B cell (primary cell): ENCODE results near the gene ZDHHC18. TPM values are rescaled to one million over a fixed set of nuclear protein-coding genes. Genes with fewer than 3 reads are reported as not detected.

Experiments used
- ATAC-seq: fragments of 200-7000 bp; cut with Tn5 transposase; one replicate; pipeline ENCODE4 v1.10.0; 2021; ENCODE audit warnings: low read depth, mild to moderate bottlenecking, moderate number of reproducible peaks, moderate library complexity
- CTCF ChIA-PET: fragments of 350-600 bp; sonication (Branson Sonifier 250); formaldehyde crosslinking; loops from one replicate; lab custom pipeline; 2021; ENCODE audit warnings: antibody characterized with exemption, inconsistent platforms; lab: Charles Lee
- POLR2A ChIA-PET: fragments of 350-600 bp; sonication (Branson Sonifier 250); formaldehyde crosslinking; loops from one replicate; lab custom pipeline; 2021; ENCODE audit warnings: antibody characterized with exemption; lab: Charles Lee
- DNase-seq: peaks from one replicate; pipeline ENCODE4 v3.0.0; 2013
- H2AFZ ChIP-seq: 2 replicates; pipeline ENCODE4 v1.6.1; 2012; ENCODE audit warnings: mild to moderate bottlenecking, low read depth, low read length; ENCODE audit not compliant: insufficient read depth, poor library complexity, severe bottlenecking
- H3K27ac ChIP-seq, 2 donors: 1 replicate in 1 of 2; 2 replicates in 1 of 2; pipeline ENCODE4 v1.5.1; 2012 to 2013; ENCODE audit warnings: low read length in 2 of 2, mild to moderate bottlenecking in 2 of 2, moderate library complexity in 1 of 2
- H3K27me3 ChIP-seq, 4 experiments: fragments of 200-600 bp in 1 of 4; sonication (generic) in 1 of 4; replicated peaks in 1 of 4; 1 replicate in 2 of 4; 2 replicates in 2 of 4; pipeline versions ENCODE4 v1.6.1 to v1.7.0; 2013 to 2016; ENCODE audit warnings: low read length in 3 of 4, mild to moderate bottlenecking in 2 of 4, mixed read lengths in 1 of 4, moderate library complexity in 1 of 4; ENCODE audit not compliant: insufficient read depth in 4 of 4, control insufficient read depth in 3 of 4; ENCODE audit errors: control extremely low read depth in 1 of 4
- H3K36me3 ChIP-seq, 2 experiments: replicated peaks in 1 of 2; 1 replicate in 1 of 2; 2 replicates in 1 of 2; pipeline versions ENCODE4 v1.6.1 to v1.7.1; 2013; ENCODE audit warnings: low read length in 1 of 2; ENCODE audit not compliant: insufficient read depth in 2 of 2, control insufficient read depth in 1 of 2; ENCODE audit errors: control extremely low read depth in 1 of 2, extremely low read depth in 1 of 2
- H3K4me1 ChIP-seq, 2 donors: fragments of 200-600 bp in 1 of 2; sonication (generic) in 1 of 2; 1 replicate in 1 of 2; 2 replicates in 1 of 2; pipeline versions ENCODE4 v1.5.1 to v1.6.1; 2013 to 2017; ENCODE audit warnings: low read length in 2 of 2; ENCODE audit not compliant: control insufficient read depth in 2 of 2, insufficient read depth in 2 of 2
- H3K4me2 ChIP-seq: replicated peaks from 2 replicates; pipeline ENCODE3; 2012; ENCODE audit warnings: mild to moderate bottlenecking, low read depth, low read length; ENCODE audit not compliant: poor library complexity, severe bottlenecking
- H3K4me3 ChIP-seq, 5 experiments: fragments of 200-600 bp in 1 of 5; sonication (generic) in 1 of 5; 1 replicate in 3 of 5; 2 replicates in 2 of 5; pipeline versions ENCODE4 v1.5.1 to v1.7.0; 2011 to 2016; ENCODE audit warnings: low read length in 4 of 5, mild to moderate bottlenecking in 4 of 5, low read depth in 2 of 5, control low read depth in 1 of 5, moderate library complexity in 1 of 5; ENCODE audit not compliant: insufficient read depth in 1 of 5; ENCODE audit errors: control extremely low read depth in 1 of 5, extremely low read depth in 1 of 5
- H3K79me2 ChIP-seq: fragments of 200-600 bp; sonication (generic); one replicate; pipeline ENCODE4 v1.6.0; 2016; ENCODE audit warnings: low read length; ENCODE audit not compliant: control insufficient read depth, insufficient read depth
- H3K9ac ChIP-seq: fragments of 200-600 bp; sonication (generic); 2 replicates; pipeline ENCODE4 v1.6.1; 2017; ENCODE audit warnings: mild to moderate bottlenecking, low read length, moderate library complexity
- H3K9me3 ChIP-seq, 3 donors: one replicate each; pipeline versions ENCODE4 v1.6.1 to v1.7.1; 2013; ENCODE audit warnings: low read length in 2 of 3; ENCODE audit not compliant: control insufficient read depth in 2 of 3, insufficient read depth in 1 of 3; ENCODE audit errors: control extremely low read depth in 1 of 3
- H4K20me1 ChIP-seq: 2 replicates; pipeline ENCODE4 v1.6.0; 2012; ENCODE audit warnings: mild to moderate bottlenecking, low read length; ENCODE audit not compliant: insufficient read depth, control insufficient read depth, poor library complexity, severe bottlenecking
- H3K27ac Mint-ChIP-seq: one replicate; pipeline ENCODE4 v1.8.0; 2021; ENCODE audit warnings: mixed read lengths
- H3K27me3 Mint-ChIP-seq: one replicate; pipeline ENCODE4 v1.8.0; 2021; ENCODE audit warnings: mixed read lengths
- H3K4me1 Mint-ChIP-seq: one replicate; pipeline ENCODE4 v1.8.0; 2021; ENCODE audit warnings: mixed read lengths
- H3K4me3 Mint-ChIP-seq: one replicate; pipeline ENCODE4 v1.8.0; 2021; ENCODE audit warnings: mixed read lengths
- H3K9me3 Mint-ChIP-seq: one replicate; pipeline ENCODE4 v1.8.0; 2022; ENCODE audit warnings: mixed read lengths; ENCODE audit not compliant: insufficient read depth
- EZH2 ChIP-seq: IDR thresholded peaks from 2 replicates; pipeline ENCODE4 v1.6.1; 2012; ENCODE audit warnings: borderline replicate concordance, low read depth, mild to moderate bottlenecking, moderate library complexity, low read length; ENCODE audit not compliant: insufficient read depth, poor library complexity, severe bottlenecking
- WGBS: methylation state at CpG from one replicate; pipeline ENCODE4 v1.1.5; 2013; ENCODE audit warnings: missing lambda C conversion rate; ENCODE audit not compliant: insufficient coverage; 5-methylcytosine and 5-hydroxymethylcytosine counted together
- intact Hi-C: fragments of 100-400 bp; cut with micrococcal nuclease; formaldehyde crosslinking; loops from one replicate; pipeline ENCODE4 v1.10.0; 2022
- polyA plus RNA-seq: library from polyadenylated mRNA; depleted of rRNA; stranded (reverse); fragments of >200 nt; gene quantifications from 2 replicates; pipeline ENCODE4 v1.2.3, GENCODE V29; 2012
- total RNA-seq, 2 donors: library from RNA; stranded (reverse); fragments of 120-200 nt in 1 of 2; gene quantifications; 1 replicate in 1 of 2; 2 replicates in 1 of 2; pipeline versions ENCODE4 v1.2.3 to v1.2.4, GENCODE V29; 2013 to 2022
- TF ChIP-seq, protein P1 (sequence below): fragments of 200-600 bp; IDR thresholded peaks from one replicate; pipeline ENCODE4 v1.8.0; 2022; ENCODE audit warnings: antibody characterized with exemption, mild to moderate bottlenecking

Gene ZDHHC18
- total and polyA plus RNA-seq, 2 donors (not counting 1 experiment from before 2014, with no cell fraction given): 25.8 to 30.8 TPM

DNA sequence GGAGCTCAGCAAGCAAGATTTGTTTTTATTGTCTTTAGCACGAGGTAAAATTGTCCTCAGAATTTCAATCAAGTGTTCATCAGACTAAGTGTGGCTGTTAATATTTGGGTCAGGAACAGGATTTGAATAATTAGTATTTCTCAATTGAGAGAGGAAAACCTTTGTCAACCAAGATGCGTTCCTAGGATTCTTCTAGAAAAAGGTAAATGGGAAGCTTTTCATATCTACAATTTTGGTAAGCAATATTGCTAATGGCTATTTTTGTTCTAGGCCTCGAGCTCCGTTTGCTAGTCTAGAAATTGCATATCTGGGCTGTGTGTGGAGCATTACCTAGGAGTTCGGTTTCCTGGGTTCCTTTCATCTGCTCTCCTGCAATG lies 42.9 kb upstream of the ZDHHC18 start:
- peaks cover 0 to 25% of the 10 kb centered on the region in 2 experiments for H3K36me3 ChIP-seq
- Mint-ChIP-seq H3K27ac (peak overlapping the region; percentile 38), H3K27me3 (no peaks in the 10 kb centered on the region), H3K4me3 (no peak overlapping the region), H3K9me3 (no peaks in the 10 kb centered on the region), H3K4me1 (peaks cover 42% of the 10 kb centered on the region)
- peak overlapping the region in 1 of 2 donors; percentile 86 for H3K27ac ChIP-seq
- H2AFZ ChIP-seq: no peak overlapping the region
- intact Hi-C loops: no loop called here
- H4K20me1 ChIP-seq: peaks cover 9% of the 10 kb centered on the region
- no peaks in the 10 kb centered on the region for H3K9me3 ChIP-seq
- POLR2A ChIA-PET: no interaction called here
- 96% methylated on average over 4 of the region's 5 CpGs for WGBS
- ATAC-seq (no peak), DNase-seq (no peak)
- H3K79me2 ChIP-seq: peaks cover 6% of the 10 kb centered on the region
- H3K4me2 ChIP-seq: no peak overlapping the region
- CTCF ChIA-PET: interaction anchor here (1.2 to 10.1 kb wide), 3 partner anchors 37 to 181 kb away, joined by 3 to 479 read pairs (median 130); no protein-coding TSS in a partner anchor
- no peak overlapping the region for H3K9ac ChIP-seq
- H3K4me3 ChIP-seq: no peak overlapping the region
- TF ChIP-seq, protein P1, sequence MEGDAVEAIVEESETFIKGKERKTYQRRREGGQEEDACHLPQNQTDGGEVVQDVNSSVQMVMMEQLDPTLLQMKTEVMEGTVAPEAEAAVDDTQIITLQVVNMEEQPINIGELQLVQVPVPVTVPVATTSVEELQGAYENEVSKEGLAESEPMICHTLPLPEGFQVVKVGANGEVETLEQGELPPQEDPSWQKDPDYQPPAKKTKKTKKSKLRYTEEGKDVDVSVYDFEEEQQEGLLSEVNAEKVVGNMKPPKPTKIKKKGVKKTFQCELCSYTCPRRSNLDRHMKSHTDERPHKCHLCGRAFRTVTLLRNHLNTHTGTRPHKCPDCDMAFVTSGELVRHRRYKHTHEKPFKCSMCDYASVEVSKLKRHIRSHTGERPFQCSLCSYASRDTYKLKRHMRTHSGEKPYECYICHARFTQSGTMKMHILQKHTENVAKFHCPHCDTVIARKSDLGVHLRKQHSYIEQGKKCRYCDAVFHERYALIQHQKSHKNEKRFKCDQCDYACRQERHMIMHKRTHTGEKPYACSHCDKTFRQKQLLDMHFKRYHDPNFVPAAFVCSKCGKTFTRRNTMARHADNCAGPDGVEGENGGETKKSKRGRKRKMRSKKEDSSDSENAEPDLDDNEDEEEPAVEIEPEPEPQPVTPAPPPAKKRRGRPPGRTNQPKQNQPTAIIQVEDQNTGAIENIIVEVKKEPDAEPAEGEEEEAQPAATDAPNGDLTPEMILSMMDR: no peak
- no peak for TF ChIP-seq EZH2
- no peaks in the 10 kb centered on the region for H3K27me3 ChIP-seq
- peaks cover 27 to 40% of the 10 kb centered on the region in 2 donors for H3K4me1 ChIP-seq

DNA sequence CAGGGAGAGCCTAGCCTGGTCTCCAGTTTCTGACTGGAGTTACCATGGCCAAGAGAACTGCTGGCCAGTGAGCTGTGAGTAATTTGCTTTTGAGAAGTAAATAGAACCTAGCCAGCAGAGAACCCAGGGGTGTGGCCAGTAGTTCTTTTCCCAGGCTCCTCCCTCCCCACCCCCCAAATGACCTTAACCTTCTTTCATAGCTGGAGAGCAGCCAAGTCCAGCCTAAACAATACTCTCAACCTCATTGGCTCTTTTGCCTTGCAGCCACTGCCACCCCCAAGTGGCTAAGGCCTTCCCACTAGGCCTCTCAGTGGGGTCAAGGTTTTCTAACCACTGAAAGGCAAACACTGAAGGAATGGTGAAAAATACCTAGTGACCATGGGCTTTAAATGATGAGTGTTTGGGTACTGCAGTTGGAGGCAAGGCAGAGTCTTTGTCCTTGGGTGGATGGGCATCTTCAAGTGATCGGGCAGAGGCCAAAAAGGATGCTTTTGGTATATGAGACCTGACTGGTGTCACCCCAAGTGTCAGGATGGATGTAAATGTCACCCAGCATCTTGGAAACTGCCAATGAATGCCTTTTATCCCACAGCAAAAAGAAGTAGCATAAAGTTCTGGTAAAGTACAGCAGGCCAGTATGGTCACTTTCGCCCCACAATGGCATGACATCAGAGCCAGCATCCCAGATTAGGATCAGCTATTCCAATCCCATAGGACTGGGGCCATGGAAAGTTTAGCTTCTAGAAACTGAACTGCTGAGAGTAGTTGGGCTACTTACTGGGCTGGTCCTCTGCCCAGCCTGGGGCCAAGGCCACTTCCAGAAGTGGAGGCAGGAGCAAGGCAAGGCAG lies 42.2 kb upstream of the ZDHHC18 start:
- Mint-ChIP-seq H3K4me3 (no peak overlapping the region), H3K9me3 (no peaks in the 10 kb centered on the region)

More for the DNA sequence above, 42.2 kb upstream of the ZDHHC18 start:
- H3K27ac ChIP-seq: peak overlapping the region in 1 of 2 donors; percentile 86
- no peaks in the 10 kb centered on the region for H3K9me3 ChIP-seq
- no peak overlapping the region for H2AFZ ChIP-seq
- DNase-seq (no peak), ATAC-seq (no peak)
- peaks cover 10% of the 10 kb centered on the region for H3K79me2 ChIP-seq
- TF ChIP-seq, protein P1: no peak
- no peak for TF ChIP-seq EZH2
- no peak overlapping the region for H3K9ac ChIP-seq
- CTCF ChIA-PET: interaction anchor here (0.6 to 10.1 kb wide), 4 partner anchors 36 to 182 kb away, joined by 3 to 479 read pairs (median 67); no protein-coding TSS in a partner anchor
- H3K36me3 ChIP-seq: peaks cover 0 to 19% of the 10 kb centered on the region in 2 experiments
- Mint-ChIP-seq H3K27me3 (no peaks in the 10 kb centered on the region), H3K4me1 (peaks cover 45% of the 10 kb centered on the region), H3K27ac (peak overlapping the region; percentile 44)
- peaks cover 9% of the 10 kb centered on the region for H4K20me1 ChIP-seq
- peaks cover 30 to 41% of the 10 kb centered on the region in 2 donors for H3K4me1 ChIP-seq
- WGBS: 92% methylated on average over 2 of the region's 2 CpGs
- no peak overlapping the region for H3K4me3 ChIP-seq
- H3K27me3 ChIP-seq: no peaks in the 10 kb centered on the region
- intact Hi-C loops: no loop called here
- POLR2A ChIA-PET: interaction anchor here (2.7 to 5.8 kb wide), 2 partner anchors 86 to 92 kb away, joined by 16 to 50 read pairs; no protein-coding TSS in a partner anchor
- no peak overlapping the region for H3K4me2 ChIP-seq
